Mucosa of stomach (tissue), 1 donor: Measurements from ENCODE around the gene NANOS3.

Source experiments
- H3K27me3 ChIP-seq: one replicate; pipeline ENCODE4 v1.7.0; 2013; ENCODE audit warnings: mild to moderate bottlenecking, low read length; ENCODE audit not compliant: control insufficient read depth, insufficient read depth
- H3K36me3 ChIP-seq: one replicate; pipeline ENCODE4 v1.7.0; 2013; ENCODE audit warnings: low read length; ENCODE audit not compliant: control insufficient read depth, insufficient read depth
- H3K4me1 ChIP-seq: one replicate; pipeline ENCODE4 v1.7.0; 2013; ENCODE audit warnings: mild to moderate bottlenecking, low read length; ENCODE audit not compliant: control insufficient read depth, insufficient read depth
- H3K4me3 ChIP-seq: one replicate; pipeline ENCODE4 v1.7.0; 2013; ENCODE audit warnings: low read length
- H3K9ac ChIP-seq: one replicate; pipeline ENCODE4 v1.7.0; 2013; ENCODE audit warnings: mild to moderate bottlenecking, low read length, moderate library complexity
- H3K9me3 ChIP-seq: one replicate; pipeline ENCODE4 v1.7.0; 2013; ENCODE audit warnings: mild to moderate bottlenecking, low read length, moderate library complexity; ENCODE audit not compliant: control insufficient read depth
- donor health status: Pancreatic carcinoma.

NANOS3 gene

GRCh38 chr19:13861392-13861713 lies 15.6 kb upstream of the NANOS3 start:
- no peaks in the 10 kb centered on the region for H3K36me3 ChIP-seq
- peak overlapping the region; percentile 79 for H3K9ac ChIP-seq
- H3K27me3 ChIP-seq = peaks cover 20% of the 10 kb centered on the region
- H3K9me3 ChIP-seq = no peaks in the 10 kb centered on the region
- H3K4me1 ChIP-seq = peaks cover 23% of the 10 kb centered on the region
- H3K4me3 ChIP-seq = peak overlapping the region; percentile 88

DNA sequence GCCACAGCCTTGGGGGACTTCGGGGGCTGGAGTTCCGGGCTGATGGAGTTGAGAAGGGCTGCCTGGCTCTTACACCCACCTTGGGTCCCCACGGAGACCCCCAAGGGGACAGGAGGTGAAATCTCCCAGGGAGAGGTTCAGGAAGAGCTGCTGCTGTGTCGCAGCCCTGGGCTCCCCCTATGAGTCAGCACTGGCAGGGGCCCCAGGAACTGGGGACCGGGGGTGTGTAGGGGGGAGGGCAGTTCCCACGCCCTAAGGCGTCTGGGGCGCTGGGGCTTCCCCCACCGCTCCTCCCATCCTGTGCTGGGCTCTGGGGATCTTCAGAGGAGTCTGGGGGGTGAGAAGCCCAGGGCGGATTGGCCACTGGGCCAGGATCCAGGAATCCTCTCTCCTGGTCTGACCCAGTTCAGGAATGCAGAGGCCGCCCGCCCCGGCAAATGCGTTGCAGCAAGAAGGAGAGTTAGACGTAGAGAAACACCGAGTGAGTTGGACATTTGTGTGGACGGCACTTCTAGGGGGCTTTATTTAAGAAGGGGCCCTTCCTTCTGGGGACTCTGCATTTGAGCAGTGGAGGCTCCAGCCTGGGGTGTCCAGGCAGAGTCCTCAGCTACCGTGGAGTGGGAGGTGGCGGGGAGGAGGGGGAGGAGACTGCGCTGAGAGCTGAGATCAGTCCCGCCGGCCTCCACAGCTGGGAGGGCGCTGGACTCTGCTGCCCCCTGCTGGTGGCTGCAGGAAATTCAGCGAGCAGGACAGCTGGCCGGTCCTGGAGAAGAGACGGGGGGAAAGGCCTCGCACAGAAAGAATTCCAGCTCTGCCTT lies 15.0 kb upstream of the NANOS3 start:
- Histone ChIP-seq H3K36me3 (no peaks in the 10 kb centered on the region), H3K4me3 (peak overlapping the region; percentile 88), H3K4me1 (peaks cover 25% of the 10 kb centered on the region), H3K9me3 (no peaks in the 10 kb centered on the region), H3K27me3 (peaks cover 24% of the 10 kb centered on the region), H3K9ac (peak overlapping the region; percentile 79)

GRCh38 chr19:13864046-13864666 lies 12.8 kb upstream of the NANOS3 start:
- Histone ChIP-seq H3K9ac (no peak overlapping the region), H3K27me3 (peaks cover 24% of the 10 kb centered on the region), H3K4me3 (no peak overlapping the region), H3K4me1 (peaks cover 25% of the 10 kb centered on the region), H3K9me3 (no peaks in the 10 kb centered on the region), H3K36me3 (no peaks in the 10 kb centered on the region)

DNA sequence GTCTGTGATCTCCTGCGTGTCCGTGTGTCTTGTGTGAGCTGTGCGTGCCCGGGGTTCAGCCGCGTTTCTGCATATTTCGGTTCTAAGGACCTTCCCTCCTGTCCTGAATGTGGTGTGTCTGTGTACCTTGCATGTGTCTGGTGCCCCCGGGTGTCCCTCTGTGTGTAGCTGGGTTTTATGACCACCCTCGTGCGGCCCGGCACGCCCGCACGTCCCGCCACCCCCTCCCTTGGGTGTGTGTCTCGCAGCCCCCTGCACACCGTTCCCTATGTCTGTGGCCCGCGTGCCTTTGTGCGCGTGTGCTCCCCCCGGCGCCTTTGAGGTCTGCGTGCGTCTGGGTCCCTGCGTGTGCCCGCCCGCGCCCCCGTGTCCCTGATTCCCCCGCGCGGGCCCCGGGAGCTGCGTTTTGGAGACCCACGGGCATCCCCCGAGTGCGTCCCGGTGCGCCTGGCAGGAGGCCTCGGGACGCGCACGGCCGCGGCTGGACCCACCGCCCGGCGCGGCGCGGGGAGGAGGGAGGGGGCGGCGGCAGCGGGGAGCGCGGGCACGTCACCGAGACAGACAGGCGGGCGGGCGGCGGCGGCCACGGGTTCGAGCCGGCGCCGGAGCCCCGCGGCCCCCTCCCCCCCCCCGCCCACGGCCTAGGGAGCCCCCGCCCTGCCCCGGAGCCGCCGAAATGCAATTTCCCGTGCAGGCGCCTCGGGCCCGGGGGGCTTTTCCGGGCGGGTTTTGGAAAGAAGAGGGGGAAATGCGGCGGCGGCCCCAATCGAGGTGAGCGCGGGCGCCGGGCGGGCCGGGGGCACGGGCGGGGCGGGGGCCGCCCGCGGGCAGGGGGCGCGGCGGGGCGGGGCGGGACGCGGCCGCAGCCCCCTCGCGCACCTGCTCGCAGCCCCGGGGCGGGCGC lies 12.0 kb upstream of the NANOS3 start:
- Histone ChIP-seq H3K9ac (no peak overlapping the region), H3K4me1 (peaks cover 25% of the 10 kb centered on the region), H3K9me3 (no peaks in the 10 kb centered on the region), H3K27me3 (peaks cover 24% of the 10 kb centered on the region), H3K36me3 (no peaks in the 10 kb centered on the region), H3K4me3 (no peak overlapping the region)

DNA sequence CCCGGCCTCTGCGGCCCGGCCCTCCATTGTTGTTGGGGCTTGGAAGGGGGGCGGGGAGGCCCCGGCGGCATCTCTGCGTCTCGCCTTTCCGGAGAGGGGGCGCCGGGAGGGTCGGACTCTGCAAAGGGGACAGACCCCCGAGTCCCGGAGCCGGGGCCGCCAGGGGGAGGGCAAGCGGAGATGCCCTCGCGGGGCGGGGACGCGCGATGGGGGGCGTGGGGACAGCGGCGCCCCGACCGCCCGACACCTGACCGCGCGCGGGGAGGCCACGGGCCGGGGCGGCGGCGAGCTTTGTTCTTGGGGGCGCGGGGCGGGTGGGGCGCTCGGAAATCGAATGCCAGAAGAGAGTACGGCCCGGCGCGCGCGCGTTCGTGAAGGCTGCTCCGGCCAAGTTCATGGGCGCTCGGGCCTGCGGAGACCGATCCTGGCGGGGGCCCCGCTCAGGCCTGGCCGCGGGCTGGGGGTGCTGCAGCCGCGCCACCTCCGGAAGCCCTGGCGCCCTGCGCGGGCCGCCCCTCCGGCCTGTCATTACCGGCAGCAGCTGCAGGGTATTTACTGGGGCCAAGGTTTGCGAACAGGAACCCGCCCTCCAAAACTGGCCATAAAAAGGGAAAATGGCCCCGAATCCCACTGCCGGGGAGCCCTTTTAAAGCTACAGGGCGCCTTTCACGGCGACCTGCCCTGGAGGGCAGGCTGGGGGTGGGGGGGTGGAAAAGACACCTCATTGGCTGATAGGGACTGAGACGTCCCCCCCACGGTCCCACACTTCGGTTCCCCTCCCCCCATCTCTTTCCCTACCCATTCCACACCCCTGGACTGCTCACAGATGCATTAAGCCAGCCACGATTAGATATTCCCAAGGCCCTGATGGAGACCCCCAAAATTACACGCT lies 11.1 kb upstream of the NANOS3 start:
- Histone ChIP-seq H3K9ac (peak overlapping the region; percentile 52), H3K27me3 (peaks cover 24% of the 10 kb centered on the region), H3K36me3 (no peaks in the 10 kb centered on the region), H3K4me1 (peaks cover 23% of the 10 kb centered on the region), H3K4me3 (no peak overlapping the region), H3K9me3 (no peaks in the 10 kb centered on the region)

- Histone ChIP-seq H3K36me3 (no peaks in the 10 kb centered on the region), H3K4me3 (no peak overlapping the region), H3K9ac (no peak overlapping the region), H3K9me3 (no peaks in the 10 kb centered on the region), H3K4me1 (peaks cover 16% of the 10 kb centered on the region), H3K27me3 (peaks cover 24% of the 10 kb centered on the region)
These were observed 10.4 kb upstream of the NANOS3 start for GRCh38 chr19:13866463-13867046.

DNA sequence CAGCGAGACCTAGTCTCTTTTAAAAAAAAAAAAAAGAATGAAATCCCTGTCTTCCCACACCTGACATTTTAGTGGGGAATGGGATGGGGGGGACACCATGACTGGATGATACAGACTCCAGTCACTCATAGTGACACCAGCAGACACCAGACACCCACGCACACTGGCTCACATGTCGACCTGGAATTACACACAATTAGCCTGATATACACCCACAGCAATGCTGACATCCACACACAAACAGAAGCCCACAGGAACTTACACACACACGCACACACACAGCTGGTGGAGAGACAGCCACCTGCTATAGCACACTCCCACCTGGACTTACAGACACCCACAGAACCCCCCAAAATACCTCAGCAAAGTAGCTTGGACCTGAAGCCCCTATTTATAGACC lies 8.3 kb upstream of the NANOS3 start:
- peaks cover 22% of the 10 kb centered on the region for H3K4me1 ChIP-seq
- H3K9me3 ChIP-seq = no peaks in the 10 kb centered on the region
- no peaks in the 10 kb centered on the region for H3K36me3 ChIP-seq
- peaks cover 22% of the 10 kb centered on the region for H3K27me3 ChIP-seq
- no peak overlapping the region for H3K4me3 ChIP-seq
- H3K9ac ChIP-seq = no peak overlapping the region

DNA sequence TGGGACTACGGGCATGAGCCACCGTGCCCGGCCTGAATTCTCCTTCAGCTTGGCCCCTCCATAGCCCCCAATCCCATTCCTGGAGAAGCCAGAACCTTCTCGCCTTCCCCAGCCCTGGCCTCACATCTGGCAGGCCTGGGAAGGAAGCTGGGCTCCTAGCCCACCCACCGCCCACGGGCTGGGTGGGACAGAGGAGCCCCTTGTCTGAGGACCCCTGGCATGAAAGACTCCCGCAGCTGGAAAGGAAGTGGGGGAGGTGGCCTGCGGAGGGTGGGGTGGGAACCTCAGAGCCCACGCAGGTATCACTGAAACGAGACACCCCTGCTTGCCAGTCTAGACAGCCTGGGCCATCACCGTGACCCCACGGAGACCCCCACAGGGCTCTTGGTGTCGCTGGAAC lies 7.7 kb upstream of the NANOS3 start:
- Histone ChIP-seq H3K9ac (no peak overlapping the region), H3K9me3 (no peaks in the 10 kb centered on the region)

GRCh38 chr19:13870873-13871272 lies 6.1 kb upstream of the NANOS3 start:
- Histone ChIP-seq H3K9me3 (no peaks in the 10 kb centered on the region), H3K9ac (no peak overlapping the region), H3K4me1 (peaks cover 17% of the 10 kb centered on the region), H3K27me3 (peaks cover 12% of the 10 kb centered on the region), H3K4me3 (no peak overlapping the region), H3K36me3 (no peaks in the 10 kb centered on the region)

More for the DNA sequence above, 7.7 kb upstream of the NANOS3 start:
- Histone ChIP-seq H3K27me3 (peaks cover 20% of the 10 kb centered on the region), H3K4me3 (no peak overlapping the region), H3K36me3 (no peaks in the 10 kb centered on the region), H3K4me1 (peaks cover 22% of the 10 kb centered on the region)

GRCh38 chr19:13872339-13872694 lies 4.6 kb upstream of the NANOS3 start:
- H3K9ac ChIP-seq = peak overlapping the region; percentile 59
- no peaks in the 10 kb centered on the region for H3K9me3 ChIP-seq
- no peaks in the 10 kb centered on the region for H3K36me3 ChIP-seq
- H3K27me3 ChIP-seq = peaks cover 3% of the 10 kb centered on the region
- peaks cover 11% of the 10 kb centered on the region for H3K4me1 ChIP-seq
- H3K4me3 ChIP-seq = no peak overlapping the region

- peaks cover 3% of the 10 kb centered on the region for H3K27me3 ChIP-seq
- peak overlapping the region; percentile 59 for H3K9ac ChIP-seq
- peaks cover 11% of the 10 kb centered on the region for H3K4me1 ChIP-seq
- H3K9me3 ChIP-seq = no peaks in the 10 kb centered on the region
- H3K36me3 ChIP-seq = no peaks in the 10 kb centered on the region
- H3K4me3 ChIP-seq = no peak overlapping the region
These were observed 4.1 kb upstream of the NANOS3 start for GRCh38 chr19:13872695-13873389.
